Stimulated activated CD4-positive, alpha-beta T cell treated with anti-CD3 and anti-CD28 coated beads, Interleukin-15, amount 100 ng/mL, for 24 hours (primary cell): ENCODE measurements around the gene YTHDC2.

Experiments used
- DNase-seq: peaks from one replicate; pipeline ENCODE4 v3.0.0-alpha.2; 2020

Gene YTHDC2

DNA sequence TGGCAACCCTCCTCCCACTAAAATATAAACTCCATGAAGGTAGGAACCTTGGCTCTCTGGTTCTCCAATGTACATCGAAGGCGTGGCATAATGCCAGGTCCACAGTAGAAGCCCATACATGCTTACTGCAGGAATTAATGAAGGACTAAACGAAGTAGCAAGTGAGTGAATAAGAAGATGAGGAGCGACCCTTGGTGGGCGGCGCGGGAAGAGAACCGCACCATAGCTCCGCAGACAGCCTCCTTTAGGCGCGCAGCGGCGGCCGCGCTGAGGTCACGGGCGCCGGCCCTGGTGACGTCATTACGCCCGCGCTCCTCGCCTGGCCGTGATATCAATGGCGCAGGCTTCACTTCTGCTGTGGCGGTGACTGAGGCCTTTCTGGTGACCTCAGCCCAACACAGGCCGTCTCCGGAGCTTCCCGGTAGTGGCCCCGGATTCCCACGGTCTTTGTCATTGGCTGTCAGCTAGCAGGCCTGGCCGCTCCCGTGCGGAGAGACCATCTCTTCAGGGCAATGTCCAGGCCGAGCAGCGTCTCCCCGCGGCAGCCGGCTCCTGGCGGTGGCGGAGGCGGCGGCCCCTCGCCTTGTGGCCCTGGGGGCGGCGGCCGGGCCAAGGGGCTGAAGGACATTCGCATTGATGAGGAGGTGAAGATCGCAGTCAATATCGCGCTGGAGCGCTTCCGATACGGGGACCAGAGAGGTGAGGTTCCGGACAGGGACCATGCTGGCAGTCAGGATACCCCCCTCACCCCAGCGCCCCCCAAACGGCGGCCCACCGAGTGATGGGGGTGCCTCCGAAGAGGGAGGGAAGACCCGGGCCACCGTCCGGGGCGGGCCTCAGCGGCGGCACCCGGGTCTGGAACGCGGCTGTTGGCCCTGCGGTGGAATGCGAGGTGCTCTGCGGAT, at the start of gene YTHDC2:
TSS of gene YTHDC2 (plus strand) at position 311 of the 905 bp plus-strand sequence. CDS start at position 513, 202 bp downstream.
- peak; percentile 92 for DNase-seq

DNA sequence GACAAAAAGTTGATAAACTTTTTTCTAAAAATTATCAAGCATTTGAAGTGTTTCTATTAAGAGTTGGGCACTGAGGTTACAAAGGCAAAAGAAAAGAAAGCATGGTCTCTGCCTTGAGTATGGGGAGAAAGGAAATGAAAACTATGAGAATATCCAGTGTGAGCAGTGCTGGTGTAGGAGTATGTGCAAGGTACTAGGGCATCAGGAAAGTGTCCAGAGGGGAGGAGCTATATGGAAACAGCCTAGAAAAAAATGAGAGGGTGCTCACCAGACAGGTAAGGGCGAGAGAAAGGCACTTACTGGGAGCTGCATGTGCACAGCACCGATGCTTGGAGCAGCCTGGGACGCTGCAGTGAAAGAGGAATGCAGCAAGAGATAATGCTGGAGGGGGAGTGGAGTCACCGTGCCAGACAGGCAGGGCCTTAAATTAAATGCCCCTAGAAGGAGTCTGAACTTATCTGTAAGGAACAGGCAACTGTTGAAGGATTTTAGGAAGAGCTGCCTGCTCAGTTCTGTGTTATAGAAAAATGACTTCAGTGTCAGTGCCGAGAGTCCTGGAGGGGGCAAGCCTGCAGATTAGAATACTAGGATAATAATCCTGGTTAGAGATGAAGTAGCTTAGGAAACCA, 39.3 kb upstream of the YTHDC2 start:
- no peak for DNase-seq

DNA sequence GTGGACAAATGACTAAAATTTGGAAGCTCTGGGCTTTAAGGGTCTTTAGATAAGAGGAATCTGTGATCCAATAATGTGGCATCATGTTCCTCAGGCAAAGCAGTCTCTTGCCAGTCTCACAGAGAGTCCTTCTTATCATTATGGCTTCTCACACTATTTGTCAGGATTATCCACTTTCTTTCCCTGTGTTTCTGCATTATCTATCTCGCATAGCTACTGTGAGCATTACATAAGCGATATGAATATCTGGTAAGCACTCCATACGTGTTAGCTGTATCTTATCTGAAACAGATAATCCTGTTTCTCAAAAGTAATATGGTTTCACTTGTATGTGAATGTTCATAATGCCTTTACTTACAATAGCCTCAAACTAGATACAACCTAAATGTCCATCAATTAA, 34.8 kb upstream of the YTHDC2 start:
- DNase-seq = no peak

DNA sequence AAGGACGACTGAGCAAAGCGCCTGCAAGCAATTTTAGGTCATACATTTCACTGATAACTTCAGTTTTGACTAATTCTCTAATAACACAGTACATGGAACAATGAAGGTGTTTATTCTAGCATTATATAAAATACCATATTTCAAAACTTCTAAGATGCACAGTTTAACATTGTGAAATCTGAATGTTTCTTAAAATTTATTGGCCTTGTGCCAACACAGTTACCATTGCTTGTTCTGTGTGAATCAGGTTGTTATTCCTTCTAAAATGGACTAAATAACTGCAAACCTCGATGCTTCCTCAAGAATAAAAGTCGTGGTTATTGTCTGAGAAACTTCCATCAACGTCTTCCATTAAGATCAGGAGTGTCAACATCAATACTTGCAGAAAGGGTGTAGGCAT, 33.3 kb upstream of the YTHDC2 start:
- DNase-seq = no peak

DNA sequence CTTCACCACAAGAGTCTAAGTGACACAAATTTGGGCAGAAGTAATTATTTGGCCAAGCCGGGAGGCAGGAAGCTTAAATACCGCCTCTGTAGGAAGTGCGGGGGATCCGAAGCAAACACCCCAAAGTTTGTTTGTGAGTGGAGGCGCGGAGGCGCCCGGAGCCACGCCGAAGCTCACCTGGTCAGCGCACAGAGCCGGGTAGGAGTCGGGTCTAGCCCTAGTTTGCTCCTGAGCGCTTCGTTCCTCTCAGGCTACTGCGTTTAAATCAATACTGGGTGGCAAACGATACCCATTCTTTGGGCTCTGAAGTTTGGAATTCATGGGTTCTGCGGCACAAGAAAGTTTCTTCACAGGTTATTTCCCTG, 26.1 kb upstream of the YTHDC2 start:
- peak; percentile 6 for DNase-seq

DNA sequence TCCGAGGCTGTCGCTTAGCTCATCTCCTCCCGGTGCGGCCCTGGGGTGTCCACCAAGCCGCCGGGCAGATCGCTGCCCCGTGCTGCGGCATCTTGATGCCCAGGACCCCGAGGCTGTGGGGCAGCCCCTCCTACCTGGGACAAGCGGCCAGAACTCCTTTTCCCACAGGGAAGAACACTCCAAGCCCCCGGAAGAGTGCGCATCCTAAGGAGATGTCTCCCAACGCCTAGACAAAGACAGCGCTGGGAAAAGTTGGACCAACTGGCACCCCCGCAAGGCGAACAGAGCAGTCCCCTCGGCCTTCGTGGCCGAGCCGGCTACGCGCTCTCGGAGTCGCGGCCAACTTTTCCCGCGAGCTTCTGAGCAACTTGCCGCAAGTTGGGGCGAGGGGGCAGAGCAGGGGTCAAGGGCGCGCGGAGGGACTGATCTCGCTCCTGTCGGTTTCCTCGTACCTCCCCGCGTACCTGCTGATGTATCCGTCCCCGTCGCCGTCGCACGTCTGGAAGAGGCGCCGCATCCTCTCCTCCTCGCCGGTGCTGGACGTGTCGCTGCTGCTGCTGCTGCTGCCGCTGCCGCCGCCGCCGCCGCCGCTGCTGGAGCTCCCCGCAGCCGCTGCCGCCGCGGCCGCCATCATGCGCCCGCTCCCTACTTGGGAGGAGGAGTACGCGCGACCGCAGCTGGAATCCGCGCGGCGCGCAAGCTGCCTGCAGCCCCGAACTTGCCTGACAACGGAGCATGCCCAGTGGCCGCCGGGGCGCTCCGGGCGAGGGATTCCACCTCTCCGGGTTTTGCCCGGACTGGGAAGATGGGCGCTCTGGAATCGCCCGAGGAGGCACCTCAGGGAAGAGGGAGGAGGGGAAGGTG, 25.5 kb upstream of the YTHDC2 start, which contains the start of gene MCC:
TSS of gene MCC (minus strand) at position 673 of the 864 bp plus-strand sequence.
- peak; percentile 66 for DNase-seq

DNA sequence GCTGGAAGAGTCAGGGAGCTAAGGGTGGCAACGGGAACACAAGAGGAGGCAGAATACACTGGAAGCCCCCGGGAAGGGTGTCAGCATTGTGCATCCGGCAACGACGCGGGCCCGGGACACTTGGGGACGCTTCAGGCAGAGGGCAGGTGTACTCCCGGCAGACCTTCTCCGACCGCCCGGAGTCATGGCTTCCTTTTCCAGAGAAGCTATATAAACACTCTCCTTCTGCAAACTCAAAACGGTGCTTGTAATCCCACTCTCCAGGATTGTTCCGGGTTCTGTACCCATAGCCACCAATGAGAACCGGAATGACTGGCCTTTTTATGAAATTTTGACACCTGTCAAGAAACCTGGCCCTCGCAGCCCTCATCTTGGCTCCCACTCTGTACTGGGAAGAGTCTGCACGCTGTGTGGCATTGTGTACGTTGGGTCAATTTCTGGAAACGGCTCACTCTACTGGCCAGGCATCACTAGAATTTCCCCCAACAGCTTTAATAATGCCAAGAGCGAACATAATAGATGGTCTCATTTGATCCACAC, 24.8 kb upstream of the YTHDC2 start:
- DNase-seq = no peak

DNA sequence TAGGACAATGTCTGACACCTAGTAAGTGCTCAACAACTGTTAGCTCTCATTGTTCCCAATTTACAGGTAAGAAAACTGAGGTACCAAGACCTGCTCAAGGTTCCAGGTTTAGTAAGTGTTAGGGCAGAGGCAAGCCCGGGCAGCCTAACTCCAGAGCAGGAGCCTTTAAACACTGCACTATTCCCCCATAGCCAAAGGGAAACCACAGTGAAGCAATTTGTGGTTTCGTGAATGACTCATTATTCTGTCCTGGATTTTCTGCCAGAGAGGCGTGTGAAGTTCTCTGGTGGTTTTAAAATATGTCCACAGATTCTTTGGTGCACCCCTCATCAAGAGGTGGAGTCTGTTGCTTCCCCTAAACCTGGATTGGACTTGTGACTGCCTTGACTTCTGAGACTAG, 24.2 kb upstream of the YTHDC2 start:
- peak; percentile 11 for DNase-seq

DNA sequence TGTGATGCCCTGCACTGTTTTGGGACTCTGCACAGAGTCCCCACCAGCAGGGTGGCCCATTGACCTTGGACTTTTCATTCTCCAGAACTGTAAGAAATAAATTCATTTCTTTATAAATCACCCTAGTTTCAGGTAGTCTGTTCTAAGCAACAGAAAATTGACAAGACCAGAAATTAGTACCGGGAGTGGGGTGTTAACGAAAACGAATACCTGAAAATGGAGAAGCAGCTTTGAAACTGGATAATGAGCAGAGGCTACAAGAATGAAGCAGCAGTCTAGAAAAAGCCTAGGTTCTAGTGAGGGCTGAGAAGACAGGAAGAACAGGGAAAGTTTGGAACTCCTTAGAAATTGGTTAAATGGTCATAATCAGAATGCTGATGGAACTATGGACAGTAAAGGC, 23.2 kb upstream of the YTHDC2 start:
- no peak for DNase-seq

DNA sequence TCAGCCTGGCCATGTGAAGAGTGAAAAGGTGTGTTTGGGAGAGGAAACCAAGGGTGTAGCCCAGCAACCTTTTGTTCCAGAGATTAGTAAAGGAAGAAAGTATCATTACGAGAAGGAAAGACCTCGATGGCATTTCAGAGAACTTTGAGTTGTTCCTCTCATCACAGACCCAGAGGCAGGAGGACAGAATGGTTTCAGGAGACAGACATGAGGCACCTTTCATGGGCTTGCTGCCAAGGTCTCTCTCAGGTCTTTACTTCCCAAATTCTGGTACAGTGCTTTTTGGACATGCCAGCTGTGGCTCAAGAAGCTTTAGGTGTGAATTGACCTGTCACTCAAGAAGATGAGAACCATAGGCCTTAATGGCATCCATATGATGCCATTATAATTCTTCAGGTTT, 22.5 kb upstream of the YTHDC2 start:
- no peak for DNase-seq

DNA sequence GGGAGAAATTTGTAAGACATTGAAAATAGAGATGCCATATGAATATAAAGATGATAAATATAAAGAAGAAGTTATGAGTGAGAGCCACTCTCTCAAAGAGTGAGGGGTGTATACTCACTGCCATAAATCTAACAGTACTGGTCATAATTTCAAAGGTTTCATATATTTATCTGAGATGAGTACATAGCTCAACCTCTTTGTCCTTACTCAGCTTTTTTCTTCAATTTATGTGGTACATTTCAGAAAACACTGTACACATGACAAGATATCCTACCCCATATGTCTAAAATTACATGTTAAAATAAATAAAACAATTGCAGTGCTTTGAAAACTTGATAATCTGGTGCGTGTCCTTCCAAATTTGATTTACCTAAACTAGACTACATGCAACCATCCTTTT, 20.0 kb upstream of the YTHDC2 start:
- no peak for DNase-seq

DNA sequence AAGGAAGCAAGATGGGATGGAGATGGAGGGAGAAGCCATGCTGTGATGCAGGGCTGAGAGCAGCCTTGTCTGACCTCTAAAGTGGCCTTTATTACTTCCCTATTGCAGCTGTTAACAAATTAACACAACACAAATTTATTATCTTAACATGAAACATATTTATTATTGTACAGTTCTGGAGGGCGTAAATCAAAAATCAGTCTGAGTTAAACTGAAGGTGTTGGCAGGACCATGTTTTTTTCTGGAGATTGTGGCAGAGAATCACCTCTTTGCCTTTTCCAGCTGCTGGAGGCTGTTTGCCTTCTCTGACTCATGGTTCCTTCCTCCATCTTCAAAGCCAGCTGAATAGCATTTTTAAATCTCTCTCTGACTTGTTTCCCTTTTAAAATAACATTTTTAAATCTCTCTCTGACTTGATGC, 18.1 kb upstream of the YTHDC2 start:
- no peak for DNase-seq

DNA sequence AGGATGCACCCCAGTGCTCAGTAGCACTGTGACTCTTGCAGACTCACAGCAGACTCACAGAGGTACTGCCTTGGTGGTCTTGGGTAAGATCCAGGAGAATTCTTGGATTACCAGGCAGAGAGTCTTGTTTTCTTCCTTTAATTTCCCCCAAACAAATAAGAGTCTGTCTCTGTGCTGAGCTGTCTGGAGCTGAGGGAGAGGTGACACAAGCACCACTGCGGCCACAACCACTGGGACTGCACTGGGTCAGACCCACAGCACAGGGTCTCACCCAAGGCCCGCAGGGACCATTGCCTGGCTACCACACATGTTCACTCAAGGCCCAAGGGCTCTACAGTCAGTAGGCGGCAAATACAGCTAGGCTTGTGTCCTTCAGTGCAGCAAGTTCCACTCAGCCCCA, 11.4 kb upstream of the YTHDC2 start:
- no peak for DNase-seq

DNA sequence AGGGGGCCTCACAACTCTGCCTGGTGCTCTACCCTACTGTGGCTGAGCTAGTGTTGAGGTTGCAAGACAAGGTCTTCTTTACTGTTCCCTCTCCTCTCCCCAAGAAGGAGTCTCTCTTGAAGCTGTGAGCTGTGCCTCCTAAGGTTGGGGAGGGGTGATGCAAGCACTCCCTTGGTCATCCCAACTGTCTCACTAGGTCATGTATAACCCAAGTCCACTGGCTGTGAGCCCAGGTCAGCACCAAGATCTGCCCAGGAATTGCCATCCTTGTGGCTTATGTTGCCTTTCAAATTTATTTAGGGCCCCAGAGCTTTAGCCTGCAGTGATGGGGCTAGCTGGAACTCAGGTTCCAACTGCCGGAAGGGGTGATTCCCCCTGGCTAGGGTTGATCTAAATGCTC, 10.3 kb upstream of the YTHDC2 start:
- no peak for DNase-seq

DNA sequence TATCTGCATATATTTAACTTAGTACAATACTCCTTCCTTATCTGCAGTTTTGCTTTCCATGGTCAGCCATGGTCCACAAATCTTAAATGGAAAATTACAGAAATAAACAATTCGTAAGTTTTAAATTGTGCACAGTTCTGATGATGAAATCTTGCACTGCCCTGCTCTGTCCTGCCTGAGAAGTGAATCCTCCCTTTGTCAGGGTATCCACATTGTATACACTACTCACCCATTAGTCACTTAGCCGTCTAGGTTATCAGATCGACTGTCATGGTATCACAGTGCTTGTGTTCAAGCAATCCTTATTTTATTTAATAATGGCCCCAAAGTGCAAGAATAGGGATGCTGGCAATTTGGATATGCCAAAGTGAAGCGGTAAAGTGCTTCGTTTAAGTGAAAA, 8.3 kb upstream of the YTHDC2 start:
- no peak for DNase-seq

DNA sequence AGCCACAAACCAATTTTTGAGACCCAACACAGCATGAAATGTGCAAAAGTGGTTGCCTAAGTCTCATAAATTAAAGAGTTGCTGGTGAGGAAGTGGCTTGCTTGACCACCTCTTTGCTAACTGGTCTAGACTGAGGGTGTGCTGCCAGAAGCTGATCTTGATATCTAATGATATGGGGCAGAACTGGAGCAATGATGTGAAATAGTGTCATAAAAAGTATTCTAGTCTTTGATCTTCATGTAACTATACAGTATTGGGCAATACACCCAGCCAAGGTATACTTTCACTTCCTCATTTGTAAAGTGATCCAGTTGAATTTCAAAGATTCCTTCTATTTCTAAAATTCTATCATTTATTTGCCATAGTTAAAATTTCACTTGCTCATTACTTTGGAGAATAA, 5.9 kb upstream of the YTHDC2 start:
- no peak for DNase-seq

DNA sequence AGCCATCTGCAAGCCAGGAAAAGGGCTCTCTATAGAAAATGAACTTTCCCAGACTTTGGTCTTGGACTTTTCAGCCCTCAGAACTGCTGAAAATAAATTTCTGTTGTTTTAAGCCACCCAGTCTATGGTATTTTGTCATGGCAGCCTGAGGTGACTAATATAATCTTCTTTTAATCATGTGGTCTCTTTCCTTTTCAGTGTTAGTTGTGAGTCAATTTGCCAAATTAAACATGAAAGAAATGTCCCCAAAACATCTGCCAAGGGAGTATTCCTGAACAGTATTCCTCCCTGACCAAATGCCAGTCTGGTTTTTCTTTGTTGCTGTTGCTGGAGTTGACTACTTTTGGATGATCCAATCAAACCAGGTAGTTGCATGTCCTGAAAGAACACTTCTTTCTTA, 4.7 kb upstream of the YTHDC2 start:
- DNase-seq = no peak

DNA sequence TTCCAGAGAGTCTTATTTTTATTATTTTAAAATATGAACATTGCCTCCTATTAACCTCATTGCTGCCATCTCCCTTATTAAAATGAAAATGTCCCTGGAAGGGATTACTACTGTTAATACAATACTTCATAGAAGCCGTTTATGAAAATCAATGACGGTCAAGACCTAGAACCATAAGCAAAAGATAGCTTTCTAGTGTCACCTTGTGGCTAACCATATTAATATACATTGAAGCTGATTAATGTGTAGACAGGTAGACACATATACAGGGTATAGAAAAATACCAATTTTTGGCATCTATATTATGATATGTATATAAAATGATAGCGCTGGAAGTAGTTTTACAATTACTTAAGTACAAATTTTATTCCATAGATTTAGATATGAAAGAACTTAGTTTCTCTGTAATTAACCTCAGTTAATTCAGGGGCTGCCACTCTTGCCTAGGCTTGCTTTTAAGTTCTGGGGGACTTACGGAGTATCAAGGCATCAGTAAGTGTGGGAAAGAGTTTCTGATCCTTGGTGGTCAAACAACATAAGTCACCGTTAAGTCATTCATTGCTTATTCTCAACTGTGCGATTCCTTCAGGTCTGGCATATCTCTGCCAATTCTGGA, 2.5 kb upstream of the YTHDC2 start:
- no peak for DNase-seq

DNA sequence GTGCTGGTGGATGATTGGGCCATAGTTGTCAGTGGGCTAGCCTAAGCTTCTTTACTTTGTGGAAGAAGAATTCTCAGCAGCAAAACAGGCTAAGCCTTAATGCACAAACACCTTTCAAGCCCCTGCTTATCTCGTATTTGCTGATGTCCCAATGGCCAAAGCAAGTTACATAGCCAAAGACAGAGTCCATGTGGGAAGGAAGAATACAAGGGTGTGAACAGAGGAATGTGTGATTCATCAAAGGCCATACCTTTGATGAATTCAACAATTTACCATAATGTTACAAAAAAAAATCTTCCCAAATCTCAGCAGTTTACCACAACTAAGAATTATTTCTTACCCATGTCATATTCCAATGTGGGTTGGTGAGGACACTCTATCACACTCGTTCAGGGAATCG, 1.2 kb upstream of the YTHDC2 start:
- DNase-seq = no peak

DNA sequence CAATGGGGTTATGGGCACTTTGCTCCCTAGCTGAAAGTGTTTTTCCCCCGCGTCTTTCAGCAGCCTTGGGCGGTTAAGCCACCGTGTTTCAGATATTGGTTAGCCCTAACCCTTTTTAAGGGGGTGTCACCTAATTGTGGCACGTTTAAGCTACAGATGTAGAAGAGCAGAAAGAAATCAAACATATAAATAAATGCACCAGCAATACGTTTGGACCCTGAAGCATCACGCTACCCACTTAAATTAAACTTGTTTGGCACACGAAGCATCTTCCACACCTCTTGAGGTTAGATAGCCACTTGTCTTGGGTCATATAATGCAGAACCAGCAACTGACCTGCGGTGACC, 768 bp downstream of the YTHDC2 start:
- DNase-seq = no peak

DNA sequence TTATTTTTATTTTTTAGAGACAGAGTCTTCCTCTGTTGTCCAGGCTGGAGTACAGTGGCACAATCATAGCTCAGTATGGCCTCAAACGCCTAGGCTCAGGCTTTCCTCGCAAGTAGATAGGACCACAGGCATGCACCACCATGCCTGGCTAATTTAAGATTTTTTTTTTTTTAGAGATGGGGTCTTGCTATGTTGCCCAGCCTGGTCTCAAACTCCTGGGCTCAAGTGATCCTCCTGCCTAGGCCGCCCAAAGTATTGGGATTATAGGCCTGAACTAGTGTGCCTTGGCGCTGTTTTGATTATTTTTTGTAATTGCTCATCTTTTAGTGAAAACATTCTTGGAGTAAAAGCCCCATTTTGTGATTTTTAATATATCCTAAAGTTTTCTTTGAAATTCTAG, 5.4 kb downstream of the YTHDC2 start:
- DNase-seq = no peak

DNA sequence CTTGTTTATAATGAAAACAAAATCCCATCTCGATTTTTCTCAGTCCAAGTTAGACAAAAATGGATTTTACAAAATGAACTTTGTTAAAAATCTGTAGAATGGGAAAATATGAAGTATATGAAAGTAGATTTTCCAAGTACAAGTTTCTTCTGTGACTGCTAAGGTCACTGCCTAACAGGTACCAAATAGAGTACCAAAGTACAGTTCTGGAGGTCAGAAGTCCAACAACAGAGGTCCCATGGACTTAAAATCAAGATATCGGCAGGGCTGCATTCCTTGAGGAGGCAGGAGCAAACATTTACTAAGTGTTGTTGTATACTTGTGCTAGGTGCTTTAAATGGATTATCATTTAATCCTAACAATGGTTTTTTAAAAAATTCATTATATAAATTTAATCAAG, 5.9 kb downstream of the YTHDC2 start:
- DNase-seq = no peak

DNA sequence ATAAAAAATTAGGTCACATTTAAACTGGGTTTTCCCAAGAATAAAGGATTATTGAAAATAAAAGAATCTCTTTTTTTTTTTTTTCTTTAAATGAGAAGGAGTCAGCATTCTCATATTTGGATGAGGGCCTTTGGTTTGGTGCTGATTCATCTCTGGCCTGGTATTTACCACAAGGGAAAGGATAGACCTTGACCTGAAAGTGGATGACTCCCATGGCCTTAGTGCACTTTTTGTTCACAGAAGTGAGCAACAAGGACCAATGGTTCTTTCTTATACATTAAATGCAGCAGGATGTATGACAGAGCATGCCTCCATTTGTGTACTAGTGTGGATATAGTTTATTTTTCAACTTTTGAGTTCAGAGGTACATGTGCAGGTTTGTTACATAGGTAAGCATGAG, 6.9 kb downstream of the YTHDC2 start:
- peak; percentile 35 for DNase-seq
